ENCODE data around the gene PAGE4. TPM values are rescaled to one million over a fixed set of nuclear protein-coding genes. Genes with fewer than 3 reads are reported as not detected.

PAGE4 gene
- polyA plus RNA-seq, 1 experiment: not detected

GRCh38 chrX:49860867-49861535, 31.9 kb downstream of the PAGE4 start:
- Histone ChIP-seq H3K27me3 (ENCODE audit: control insufficient read depth, insufficient read depth, low read length) (no peaks in the 10 kb centered on the region), H3K36me3 (ENCODE audit: control insufficient read depth, insufficient read depth, low read length) (no peaks in the 10 kb centered on the region), H3K4me3 (ENCODE audit: low read depth, low read length) (no peak overlapping the region)
- DNase-seq (ENCODE audit: low read depth): no peak
- ChIA-PET POLR2A (no interaction called here), CTCF (interaction anchor here (0.9 kb wide), 1 partner anchor 14 kb away, joined by 3 read pairs; no protein-coding TSS in a partner anchor)
- TF ChIP-seq, protein P1, sequence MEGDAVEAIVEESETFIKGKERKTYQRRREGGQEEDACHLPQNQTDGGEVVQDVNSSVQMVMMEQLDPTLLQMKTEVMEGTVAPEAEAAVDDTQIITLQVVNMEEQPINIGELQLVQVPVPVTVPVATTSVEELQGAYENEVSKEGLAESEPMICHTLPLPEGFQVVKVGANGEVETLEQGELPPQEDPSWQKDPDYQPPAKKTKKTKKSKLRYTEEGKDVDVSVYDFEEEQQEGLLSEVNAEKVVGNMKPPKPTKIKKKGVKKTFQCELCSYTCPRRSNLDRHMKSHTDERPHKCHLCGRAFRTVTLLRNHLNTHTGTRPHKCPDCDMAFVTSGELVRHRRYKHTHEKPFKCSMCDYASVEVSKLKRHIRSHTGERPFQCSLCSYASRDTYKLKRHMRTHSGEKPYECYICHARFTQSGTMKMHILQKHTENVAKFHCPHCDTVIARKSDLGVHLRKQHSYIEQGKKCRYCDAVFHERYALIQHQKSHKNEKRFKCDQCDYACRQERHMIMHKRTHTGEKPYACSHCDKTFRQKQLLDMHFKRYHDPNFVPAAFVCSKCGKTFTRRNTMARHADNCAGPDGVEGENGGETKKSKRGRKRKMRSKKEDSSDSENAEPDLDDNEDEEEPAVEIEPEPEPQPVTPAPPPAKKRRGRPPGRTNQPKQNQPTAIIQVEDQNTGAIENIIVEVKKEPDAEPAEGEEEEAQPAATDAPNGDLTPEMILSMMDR (IDR thresholded peaks at IDR 0.05; ENCODE audit: insufficient read depth, low read depth, low read length): no peak

DNA sequence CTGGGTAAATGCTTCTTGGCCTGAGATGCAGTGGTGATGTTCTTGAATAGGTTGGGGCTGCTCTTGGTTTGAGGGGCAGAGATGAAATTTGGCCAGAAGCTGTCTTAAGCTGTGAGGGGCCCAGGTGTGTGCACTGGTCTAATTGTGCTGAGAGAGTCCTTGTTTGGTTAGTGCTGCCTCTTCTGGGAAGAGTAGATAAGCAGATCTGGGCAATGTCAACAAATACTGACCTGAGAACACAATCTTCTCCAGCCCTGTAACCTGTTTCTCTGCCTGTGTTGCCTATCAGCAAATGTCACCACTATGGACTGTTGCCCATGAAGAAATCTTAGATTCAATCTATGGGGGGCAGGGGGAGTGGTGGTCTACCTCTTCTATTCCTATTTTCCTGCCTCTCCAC, 33.0 kb downstream of the PAGE4 start:
- ChIA-PET POLR2A (no interaction called here), CTCF (no interaction called here)
- no peaks in the 10 kb centered on the region for H3K36me3 ChIP-seq (ENCODE audit: control insufficient read depth, insufficient read depth, low read length)
- H3K27me3 ChIP-seq (ENCODE audit: control insufficient read depth, insufficient read depth, low read length): no peaks in the 10 kb centered on the region
- no peak overlapping the region for H3K4me3 ChIP-seq (ENCODE audit: low read depth, low read length)
- TF ChIP-seq, protein P1 (IDR thresholded peaks at IDR 0.05; ENCODE audit: insufficient read depth, low read depth, low read length): no peak
- DNase-seq (ENCODE audit: low read depth): no peak

GRCh38 chrX:49868739-49869138, 39.6 kb downstream of the PAGE4 start:
- POLR2A ChIA-PET: no interaction called here
- Histone ChIP-seq H3K27me3 (ENCODE audit: control insufficient read depth, insufficient read depth, low read length) (no peaks in the 10 kb centered on the region), H3K4me3 (ENCODE audit: low read depth, low read length) (no peak overlapping the region), H3K36me3 (ENCODE audit: control insufficient read depth, insufficient read depth, low read length) (no peaks in the 10 kb centered on the region)
- CTCF ChIA-PET: no interaction called here
- no peak for DNase-seq (ENCODE audit: low read depth)
- TF ChIP-seq, protein P1 (IDR thresholded peaks at IDR 0.05; ENCODE audit: insufficient read depth, low read depth, low read length): no peak

DNA sequence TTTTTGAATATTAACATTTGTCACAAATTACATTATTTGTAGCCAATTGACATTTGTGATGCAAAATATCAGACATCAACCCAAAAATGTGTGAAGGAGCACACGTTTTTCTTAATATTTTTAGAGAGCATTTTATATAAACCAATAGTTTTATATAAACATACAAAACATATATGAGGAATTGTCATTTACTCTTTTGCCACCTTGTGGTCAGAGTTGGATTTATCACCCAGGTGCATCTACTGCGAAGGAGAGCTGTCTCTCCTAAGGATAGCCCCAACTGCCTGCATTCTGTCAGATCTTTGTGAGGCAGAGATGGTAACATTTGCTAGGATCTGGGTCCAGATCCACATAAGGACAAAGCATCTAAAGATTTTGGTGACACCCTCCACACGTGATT, 47.6 kb downstream of the PAGE4 start:
- ChIA-PET CTCF (no interaction called here), POLR2A (no interaction called here)
- TF ChIP-seq, protein P1 (IDR thresholded peaks at IDR 0.05; ENCODE audit: insufficient read depth, low read depth, low read length): peak; percentile 40
- H3K36me3 ChIP-seq (ENCODE audit: control insufficient read depth, insufficient read depth, low read length): no peaks in the 10 kb centered on the region
- H3K4me3 ChIP-seq (ENCODE audit: low read depth, low read length): no peak overlapping the region
- no peaks in the 10 kb centered on the region for H3K27me3 ChIP-seq (ENCODE audit: control insufficient read depth, insufficient read depth, low read length)
- DNase-seq (ENCODE audit: low read depth): no peak

DNA sequence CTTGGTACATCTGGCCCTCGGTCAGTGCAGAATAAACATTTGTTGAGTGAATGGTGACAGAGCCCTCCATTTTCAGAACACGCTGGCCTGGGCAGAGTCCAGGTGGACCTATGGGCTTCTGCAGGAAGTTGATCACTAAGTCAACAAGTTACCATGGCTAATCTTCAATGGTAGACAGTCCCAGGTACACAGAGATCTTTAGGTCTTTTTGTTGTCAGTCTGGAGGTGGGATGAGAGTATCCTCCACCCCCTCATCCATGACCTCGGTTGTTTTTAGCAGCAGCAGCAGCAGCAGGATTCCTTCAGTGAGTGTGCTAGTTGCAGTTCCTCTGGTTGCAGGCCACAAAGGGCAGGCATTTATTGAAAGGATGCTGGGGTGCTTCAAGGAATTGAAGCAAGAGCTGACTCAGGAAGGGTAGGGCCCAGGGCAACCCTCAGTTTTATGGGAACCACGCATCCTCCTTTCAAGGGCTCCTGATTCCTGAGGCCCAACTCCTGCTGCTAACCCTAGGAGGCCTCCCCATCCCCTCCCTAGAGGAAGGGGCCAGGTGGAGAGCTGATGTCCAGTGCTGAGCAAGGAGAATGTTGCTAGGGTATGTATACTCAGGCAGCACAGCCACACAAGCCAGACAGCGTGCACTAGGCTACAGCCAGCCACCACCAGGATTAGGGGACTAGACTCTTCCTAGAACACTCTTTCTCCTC, 48.4 kb downstream of the PAGE4 start:
- Histone ChIP-seq H3K4me3 (ENCODE audit: low read depth, low read length) (no peak overlapping the region), H3K27me3 (ENCODE audit: control insufficient read depth, insufficient read depth, low read length) (no peaks in the 10 kb centered on the region), H3K36me3 (ENCODE audit: control insufficient read depth, insufficient read depth, low read length) (no peaks in the 10 kb centered on the region)
- ChIA-PET CTCF (interaction anchor here (1.5 to 1.6 kb wide), 2 partner anchors 39 to 45 kb away, joined by 4 read pairs; partner anchors contain the start of gene CLCN5), POLR2A (no interaction called here)
- TF ChIP-seq, protein P1 (IDR thresholded peaks at IDR 0.05; ENCODE audit: insufficient read depth, low read depth, low read length): no peak
- DNase-seq (ENCODE audit: low read depth): no peak

Measured in BJ (cell line).